GM12891 (cell line): ENCODE results near the gene TMEM179.
"Not testable (repeated sequence)": the region's sequence is repeated elsewhere in the genome, so short reads cannot be mapped to it uniquely, and the experiment has no call there.

Experiments used
- DNase-seq: peaks from one replicate; pipeline ENCODE4 v3.0.0; 2011; ENCODE audit warnings: low spot score; ENCODE audit not compliant: insufficient read length
- FAIRE-seq: peaks from 2 replicates; lab custom pipeline; 2011; peaks lifted over from hg19 to GRCh38; lab: Jason Lieb, UNC
- PAX5 ChIP-seq: IDR thresholded peaks from 2 replicates; pipeline ENCODE4 v1.6.1; 2011; ENCODE audit warnings: low read length, moderate library complexity, mild to moderate bottlenecking; ENCODE audit not compliant: insufficient read depth, severe bottlenecking
- POLR2A ChIP-seq: IDR thresholded peaks from 2 replicates; pipeline ENCODE4 v1.6.1; 2011; ENCODE audit warnings: low read depth, low read length, control low read depth
- POLR2AphosphoS5 ChIP-seq: IDR thresholded peaks from 2 replicates; pipeline ENCODE4 v1.6.1; 2011; ENCODE audit warnings: low read depth, low read length, control low read depth
- POU2F2 ChIP-seq: IDR thresholded peaks from 2 replicates; pipeline ENCODE4 v1.6.1; 2011; ENCODE audit warnings: low read depth, mild to moderate bottlenecking, control low read depth, low read length, moderate library complexity
- SPI1 ChIP-seq: IDR thresholded peaks from 2 replicates; pipeline ENCODE4 v1.6.1; 2011; ENCODE audit warnings: low read depth, low read length, control low read depth
- TAF1 ChIP-seq: IDR thresholded peaks from 2 replicates; pipeline ENCODE4 v1.6.1; 2011; ENCODE audit warnings: low read depth, low read length, control low read depth

The TMEM179 gene

GRCh38 chr14:104588066-104588857, 16.3 kb downstream of the TMEM179 start:
- no peak for TF ChIP-seq TAF1
- no peak for TF ChIP-seq POU2F2
- no peak for TF ChIP-seq POLR2AphosphoS5
- TF ChIP-seq SPI1: no peak
- TF ChIP-seq POLR2A: no peak
- no peak for TF ChIP-seq PAX5
- FAIRE-seq (no peak), DNase-seq (no peak)

DNA sequence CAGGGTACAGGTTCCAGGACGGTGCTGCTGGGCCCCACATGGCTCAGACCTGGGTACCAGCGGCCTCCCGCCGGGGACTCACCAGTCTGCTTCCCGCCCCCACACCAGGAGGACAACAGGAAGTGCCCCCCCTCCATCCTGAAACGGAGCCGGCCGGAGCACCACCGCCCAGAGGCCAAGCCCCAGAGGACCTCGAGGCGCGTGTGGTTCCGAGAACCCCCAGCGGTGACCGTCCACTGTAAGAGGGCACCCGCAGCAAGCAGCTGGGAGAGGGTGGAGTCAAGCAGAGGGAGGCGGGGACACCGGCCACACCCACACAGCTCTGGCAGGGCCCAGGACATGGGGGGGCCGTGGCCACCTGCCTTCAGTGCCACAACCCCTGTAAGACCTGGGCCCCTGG, 16.9 kb downstream of the TMEM179 start:
- TF ChIP-seq PAX5: no peak
- DNase-seq (no peak), FAIRE-seq (no peak)

- DNase-seq (no peak), FAIRE-seq (no peak)
Measured at GRCh38 chr14:104586832-104587620, 17.5 kb downstream of the TMEM179 start.

DNA sequence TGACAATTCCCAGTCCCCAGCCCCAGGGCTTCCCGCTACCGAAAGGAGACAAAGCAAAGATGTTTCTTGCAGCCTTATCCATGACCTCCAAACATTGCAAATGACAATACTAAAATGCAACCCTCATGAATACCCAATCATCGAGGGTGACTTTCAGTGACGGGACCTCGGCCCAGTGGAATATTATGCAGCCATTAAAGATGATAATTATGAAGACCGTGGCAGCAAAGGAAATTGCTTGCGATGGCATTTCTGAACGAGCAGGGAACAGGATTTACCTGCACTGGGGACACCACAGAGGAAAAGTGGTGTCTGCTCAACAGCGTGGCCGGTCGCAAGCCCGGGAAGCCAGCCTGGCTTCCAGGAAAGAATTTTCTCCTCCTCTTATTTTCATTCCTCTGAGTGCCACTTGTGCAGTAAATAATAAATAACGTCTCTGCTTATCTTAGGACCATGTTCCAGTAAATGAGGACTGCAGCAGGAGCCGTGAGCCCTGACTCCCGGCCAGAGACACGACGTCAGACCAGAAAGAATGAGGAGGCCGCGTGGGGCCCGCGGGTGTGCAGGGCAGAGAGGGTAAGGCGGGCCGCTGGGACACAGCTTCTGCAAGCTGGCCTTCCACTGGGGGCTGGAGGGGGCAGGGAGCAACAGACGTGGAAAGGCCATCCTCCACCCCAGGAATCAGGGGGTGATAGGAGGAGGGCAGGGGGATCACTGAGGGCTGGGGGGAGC, 18.4 kb downstream of the TMEM179 start:
- DNase-seq (no peak), FAIRE-seq (no peak)
- TF ChIP-seq SPI1 (no peak), PAX5 (no peak), TAF1 (no peak)

More at GRCh38 chr14:104586832-104587620, 17.5 kb downstream of the TMEM179 start:
- no peak for TF ChIP-seq SPI1
- TF ChIP-seq POLR2AphosphoS5: no peak
- TF ChIP-seq POLR2A: no peak
- TF ChIP-seq TAF1: no peak
- no peak for TF ChIP-seq POU2F2
- TF ChIP-seq PAX5: no peak

DNA sequence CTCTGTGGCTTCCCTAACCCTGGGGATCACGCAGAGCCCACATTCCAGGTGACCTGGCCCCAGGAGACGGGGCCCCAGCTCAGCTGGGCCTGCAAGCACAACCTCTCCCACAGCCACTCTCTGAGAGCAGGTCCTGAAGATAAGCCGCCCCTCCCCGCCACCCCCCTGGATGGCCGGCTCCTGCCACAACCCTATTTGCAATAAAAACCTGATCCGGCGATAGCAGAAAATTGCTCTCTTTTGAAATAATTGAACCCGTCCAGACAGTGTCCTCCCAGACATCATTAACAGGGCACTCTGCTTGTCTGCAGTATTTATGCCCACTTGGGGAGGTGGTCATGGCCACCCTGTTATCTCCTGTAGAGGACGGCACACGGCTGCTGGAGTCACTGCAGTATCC, 20.0 kb downstream of the TMEM179 start:
- no peak for DNase-seq
- no peak for FAIRE-seq
- TF ChIP-seq POLR2AphosphoS5: no peak
- no peak for TF ChIP-seq TAF1
- TF ChIP-seq SPI1: no peak

DNA sequence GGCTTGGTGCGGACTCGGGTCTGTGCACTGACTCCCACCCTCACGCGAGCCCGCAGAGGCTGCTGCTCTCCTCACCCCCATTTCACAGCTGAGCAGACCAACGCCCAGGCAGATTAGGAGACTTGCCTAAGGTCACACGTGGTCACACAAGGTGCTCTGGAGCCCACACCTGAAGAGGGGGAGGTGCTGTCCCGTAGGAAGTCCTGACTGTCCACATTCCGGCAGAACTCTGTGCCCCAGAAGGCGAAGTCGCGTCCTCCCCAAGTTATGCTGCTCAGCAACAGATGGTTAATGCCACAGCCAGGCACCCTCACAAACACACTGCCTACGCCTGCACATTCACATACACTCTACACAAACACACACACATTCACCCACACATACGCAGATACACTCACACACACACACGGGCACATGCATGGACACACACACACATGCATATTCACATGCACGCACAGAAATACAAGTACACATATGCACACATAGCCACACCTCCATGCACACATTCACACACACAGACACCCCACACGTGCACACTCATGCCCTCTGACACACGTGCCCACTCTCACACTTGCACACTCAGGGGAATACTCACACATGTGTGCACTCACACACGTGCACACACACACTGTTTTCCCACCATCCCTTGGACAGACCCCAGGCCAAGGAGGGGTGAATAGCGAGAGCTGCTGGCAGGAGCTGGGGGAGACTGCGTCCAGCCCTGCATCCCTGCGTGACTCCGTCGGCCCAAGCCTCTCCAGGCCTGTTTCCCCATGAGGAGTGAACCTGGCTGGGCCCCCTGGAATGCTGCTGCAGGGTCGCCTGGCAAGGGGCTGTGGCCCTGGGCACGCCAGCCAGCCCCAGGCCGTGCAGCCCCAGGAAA, 20.9 kb downstream of the TMEM179 start:
- TF ChIP-seq POLR2AphosphoS5 (no peak), TAF1 (no peak), POU2F2 (no peak), PAX5 (no peak), POLR2A (no peak), SPI1 (no peak)
- FAIRE-seq: no peak
- DNase-seq: no peak

DNA sequence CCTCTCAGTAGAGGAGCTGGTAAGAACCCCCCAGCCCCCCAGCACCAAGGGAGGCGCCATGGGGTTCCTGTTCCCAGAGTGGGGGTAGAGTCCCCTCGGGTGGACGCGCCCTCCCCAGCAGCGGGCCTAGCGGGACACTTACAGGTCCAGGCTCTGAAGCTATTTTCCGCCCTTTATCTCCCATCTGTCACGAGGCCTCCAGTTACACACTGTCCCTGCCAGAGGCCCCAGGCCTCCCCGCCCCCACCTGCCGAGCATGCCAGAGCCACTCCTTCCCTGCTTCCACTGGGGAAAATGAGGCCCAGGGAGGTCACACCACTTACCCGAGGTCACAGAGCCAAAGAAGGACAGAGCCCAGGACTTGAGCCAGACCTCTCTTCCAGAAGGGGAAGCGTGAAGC, 21.9 kb downstream of the TMEM179 start:
- TF ChIP-seq TAF1: no peak
- no peak for TF ChIP-seq POLR2AphosphoS5
- no peak for TF ChIP-seq SPI1
- TF ChIP-seq PAX5: no peak
- no peak for TF ChIP-seq POLR2A
- no peak for TF ChIP-seq POU2F2
- no peak for DNase-seq
- no peak for FAIRE-seq

GRCh38 chr14:104582005-104582404, 22.6 kb downstream of the TMEM179 start:
- no peak for DNase-seq
- FAIRE-seq: no peak
- no peak for TF ChIP-seq TAF1
- TF ChIP-seq POLR2A: no peak
- TF ChIP-seq POU2F2: no peak
- TF ChIP-seq POLR2AphosphoS5: no peak
- TF ChIP-seq SPI1: no peak

- TF ChIP-seq TAF1 (no peak), SPI1 (no peak), POLR2A (no peak), POU2F2 (no peak), PAX5 (no peak), POLR2AphosphoS5 (no peak)
- no peak for DNase-seq
- FAIRE-seq: no peak
Measured at GRCh38 chr14:104581521-104581920, 23.1 kb downstream of the TMEM179 start.

DNA sequence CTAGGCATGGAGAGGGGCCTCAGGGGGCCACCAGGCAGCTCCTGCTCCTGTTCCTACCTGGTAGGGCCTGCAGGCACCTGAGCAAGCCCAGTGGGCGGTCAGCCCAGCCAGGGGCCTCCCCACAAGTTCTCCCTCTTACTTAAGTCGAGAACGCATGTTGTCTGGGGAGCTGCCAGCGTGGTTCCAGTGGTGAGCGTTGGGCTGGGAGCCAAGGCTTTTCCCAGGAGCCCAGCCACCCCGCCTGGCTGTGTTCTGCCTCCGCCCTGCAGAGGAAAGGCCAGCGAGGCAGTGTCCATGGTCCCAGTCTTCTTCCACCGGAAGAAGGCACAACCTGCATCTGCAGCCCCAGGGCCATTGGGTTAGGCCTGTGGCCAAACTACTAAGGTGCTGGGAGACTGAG, 23.6 kb downstream of the TMEM179 start:
- FAIRE-seq: no peak
- no peak for TF ChIP-seq POLR2A
- no peak for TF ChIP-seq SPI1
- TF ChIP-seq PAX5: no peak
- no peak for TF ChIP-seq POU2F2
- no peak for TF ChIP-seq TAF1
- TF ChIP-seq POLR2AphosphoS5: no peak
- no peak for DNase-seq

DNA sequence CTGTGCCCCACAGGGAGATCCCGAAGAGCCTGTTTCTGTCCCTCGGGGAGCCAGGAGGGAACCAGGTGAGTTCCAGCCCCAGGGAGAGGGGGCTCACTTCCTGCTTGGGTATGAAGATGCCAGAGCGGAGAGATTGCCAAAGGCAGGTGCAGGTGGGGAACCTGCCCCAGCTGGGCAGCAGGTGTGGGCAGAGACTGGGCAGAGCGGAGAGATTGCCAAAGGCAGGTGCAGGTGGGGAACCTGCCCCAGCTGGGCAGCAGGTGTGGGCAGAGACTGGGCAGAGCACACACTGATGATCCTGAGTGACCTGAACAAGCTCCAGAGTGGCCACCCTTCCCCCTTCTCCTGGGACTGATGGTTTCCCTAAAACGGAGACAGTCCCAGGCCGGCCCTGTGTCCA, 24.6 kb downstream of the TMEM179 start:
- not testable (repeated sequence) for DNase-seq
- FAIRE-seq: peak; percentile 26
